ENCODE results near the gene CCDC134. TPM values are rescaled to one million over a fixed set of nuclear protein-coding genes. Genes with fewer than 3 reads are reported as not detected.

CCDC134 gene
- total and polyA plus RNA-seq, 2 of the 13 experiments (the other 11 are each of a cell fraction or from before 2014, with no cell fraction given), result 4.8 to 17.4 TPM

DNA sequence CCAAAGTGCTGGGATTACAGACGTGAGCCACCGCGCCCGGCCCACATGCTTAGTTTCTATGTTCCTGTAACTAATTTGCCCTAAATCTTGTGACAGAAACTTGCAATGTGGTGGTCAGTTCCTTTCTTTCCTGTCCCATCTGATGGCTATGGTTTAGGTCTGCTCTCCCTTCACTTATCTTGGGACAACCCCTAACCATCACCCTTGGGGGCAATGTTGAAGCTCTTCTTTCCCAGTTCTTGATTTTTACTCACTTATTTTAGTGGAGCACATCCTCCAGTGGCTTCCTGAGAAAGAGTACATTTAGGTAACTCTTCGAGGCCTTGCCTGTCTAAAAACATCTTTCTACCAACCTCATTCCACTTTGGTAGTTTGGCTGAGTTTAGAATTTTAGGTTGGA, 39.7 kb downstream of the CCDC134 start (continued):
- TF ChIP-seq, protein P1, sequence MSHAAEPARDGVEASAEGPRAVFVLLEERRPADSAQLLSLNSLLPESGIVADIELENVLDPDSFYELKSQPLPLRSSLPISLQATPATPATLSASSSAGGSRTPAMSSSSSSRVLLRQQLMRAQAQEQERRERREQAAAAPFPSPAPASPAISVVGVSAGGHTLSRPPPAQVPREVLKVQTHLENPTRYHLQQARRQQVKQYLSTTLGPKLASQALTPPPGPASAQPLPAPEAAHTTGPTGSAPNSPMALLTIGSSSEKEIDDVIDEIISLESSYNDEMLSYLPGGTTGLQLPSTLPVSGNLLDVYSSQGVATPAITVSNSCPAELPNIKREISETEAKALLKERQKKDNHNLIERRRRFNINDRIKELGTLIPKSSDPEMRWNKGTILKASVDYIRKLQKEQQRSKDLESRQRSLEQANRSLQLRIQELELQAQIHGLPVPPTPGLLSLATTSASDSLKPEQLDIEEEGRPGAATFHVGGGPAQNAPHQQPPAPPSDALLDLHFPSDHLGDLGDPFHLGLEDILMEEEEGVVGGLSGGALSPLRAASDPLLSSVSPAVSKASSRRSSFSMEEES (CRISPR knock-in tag; IDR thresholded peaks at IDR 0.05), result no peak
- TF ChIP-seq TP53 (CRISPR knock-in tag; conservative IDR thresholded peaks at IDR 0.05), result no peak

DNA sequence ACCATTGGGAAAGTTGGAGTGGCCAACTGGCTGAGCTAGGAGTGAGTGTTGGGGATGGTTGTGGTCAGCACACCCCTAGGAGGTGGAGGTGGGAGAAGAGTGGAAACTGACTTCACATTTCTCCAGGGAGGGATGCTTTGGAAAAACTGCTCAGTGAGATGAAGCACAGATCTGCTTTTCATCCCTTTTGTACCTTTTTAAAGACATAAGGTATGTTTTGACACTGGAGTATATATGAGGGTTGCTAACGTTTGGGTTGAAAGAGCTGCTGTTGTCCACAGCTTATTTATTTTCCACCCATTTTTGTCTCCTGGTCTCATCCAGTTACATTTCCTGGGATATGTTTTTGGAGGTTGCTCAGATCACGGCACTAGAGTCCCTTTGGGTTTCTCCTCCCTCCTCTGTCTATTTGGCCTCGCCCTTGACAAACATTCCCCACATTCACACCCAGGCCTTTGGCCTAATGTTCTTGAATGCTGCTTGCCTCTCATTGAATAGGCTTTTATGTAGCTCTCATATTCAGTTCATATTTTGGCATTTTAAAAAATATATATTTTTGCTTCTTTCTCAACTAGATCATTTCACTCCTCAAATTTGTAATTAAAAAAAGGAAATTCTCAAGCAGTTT, 40.7 kb downstream of the CCDC134 start:
- ChIA-PET CTCF (ENCODE audit: low intra/inter-chr PET ratio, low total read pairs) (no interaction called here), POLR2A (interaction anchor here (1.0 to 3.8 kb wide), 3 partner anchors 9 to 21 kb away, joined by 3 to 24 read pairs (median 4); partner anchors contain the start of gene SREBF2)
- no peak overlapping the region for H3K9ac ChIP-seq (ENCODE audit: insufficient read depth, low read depth, low read length)

More for the DNA sequence above, 40.7 kb downstream of the CCDC134 start:
- Histone ChIP-seq H3K79me2 (ENCODE audit: insufficient read depth, low read length) (peaks cover 96% of the 10 kb centered on the region), H3K4me1 (ENCODE audit: insufficient read depth, low read length) (peaks cover 97% of the 10 kb centered on the region), H3K36me3 (replicated peaks in 1 of 2; ENCODE audit: control insufficient read depth in 1 of 2, insufficient read depth in 2 of 2, low read length in 2 of 2) (peaks cover 10 to 41% of the 10 kb centered on the region in 2 experiments), H3K27me3 (ENCODE audit: control insufficient read depth in 1 of 2, insufficient read depth in 2 of 2, low read length in 2 of 2) (no peaks in the 10 kb centered on the region), H2AFZ (ENCODE audit: low read length) (no peak overlapping the region), H3K4me3 (replicated peaks in 1 of 3; ENCODE audit: insufficient read depth in 1 of 3, low read depth in 2 of 3, low read length in 3 of 3) (no peak overlapping the region), H3K9me3 (ENCODE audit: low read length) (no peaks in the 10 kb centered on the region), H3K27ac (ENCODE audit: extremely low read length, insufficient read depth, low read length) (peak overlapping the region; percentile 8), H3K4me2 (ENCODE audit: low read depth, low read length) (peak overlapping the region; percentile 30), H4K20me1 (ENCODE audit: insufficient read depth, low read length) (peaks cover 66% of the 10 kb centered on the region)
- ATAC-seq (peak; percentile 36), DNase-seq (ENCODE audit: low spot score) (peak; percentile 33), FAIRE-seq (peak; percentile 15)
- no peak for TF ChIP-seq ZKSCAN5 (CRISPR knock-in tag; IDR thresholded peaks at IDR 0.05)
- no peak for TF ChIP-seq AHR (CRISPR knock-in tag; IDR thresholded peaks at IDR 0.05)
- TF ChIP-seq TEAD3 (CRISPR knock-in tag; optimal IDR thresholded peaks at IDR 0.05; ENCODE audit: borderline replicate concordance), result peak; percentile 35
- TF ChIP-seq, protein P2, sequence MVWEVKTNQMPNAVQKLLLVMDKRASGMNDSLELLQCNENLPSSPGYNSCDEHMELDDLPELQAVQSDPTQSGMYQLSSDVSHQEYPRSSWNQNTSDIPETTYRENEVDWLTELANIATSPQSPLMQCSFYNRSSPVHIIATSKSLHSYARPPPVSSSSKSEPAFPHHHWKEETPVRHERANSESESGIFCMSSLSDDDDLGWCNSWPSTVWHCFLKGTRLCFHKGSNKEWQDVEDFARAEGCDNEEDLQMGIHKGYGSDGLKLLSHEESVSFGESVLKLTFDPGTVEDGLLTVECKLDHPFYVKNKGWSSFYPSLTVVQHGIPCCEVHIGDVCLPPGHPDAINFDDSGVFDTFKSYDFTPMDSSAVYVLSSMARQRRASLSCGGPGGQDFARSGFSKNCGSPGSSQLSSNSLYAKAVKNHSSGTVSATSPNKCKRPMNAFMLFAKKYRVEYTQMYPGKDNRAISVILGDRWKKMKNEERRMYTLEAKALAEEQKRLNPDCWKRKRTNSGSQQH (CRISPR knock-in tag; IDR thresholded peaks at IDR 0.05; ENCODE audit: low read depth), result no peak
- no peak for TF ChIP-seq ZNF782 (CRISPR knock-in tag; IDR thresholded peaks at IDR 0.05; ENCODE audit: borderline replicate concordance)
- no peak for TF ChIP-seq IRF2 (CRISPR knock-in tag; IDR thresholded peaks at IDR 0.05)
- TF ChIP-seq, protein P3, sequence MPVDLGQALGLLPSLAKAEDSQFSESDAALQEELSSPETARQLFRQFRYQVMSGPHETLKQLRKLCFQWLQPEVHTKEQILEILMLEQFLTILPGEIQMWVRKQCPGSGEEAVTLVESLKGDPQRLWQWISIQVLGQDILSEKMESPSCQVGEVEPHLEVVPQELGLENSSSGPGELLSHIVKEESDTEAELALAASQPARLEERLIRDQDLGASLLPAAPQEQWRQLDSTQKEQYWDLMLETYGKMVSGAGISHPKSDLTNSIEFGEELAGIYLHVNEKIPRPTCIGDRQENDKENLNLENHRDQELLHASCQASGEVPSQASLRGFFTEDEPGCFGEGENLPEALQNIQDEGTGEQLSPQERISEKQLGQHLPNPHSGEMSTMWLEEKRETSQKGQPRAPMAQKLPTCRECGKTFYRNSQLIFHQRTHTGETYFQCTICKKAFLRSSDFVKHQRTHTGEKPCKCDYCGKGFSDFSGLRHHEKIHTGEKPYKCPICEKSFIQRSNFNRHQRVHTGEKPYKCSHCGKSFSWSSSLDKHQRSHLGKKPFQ (CRISPR knock-in tag; IDR thresholded peaks at IDR 0.05; ENCODE audit: insufficient replicate concordance), result peak; percentile 32
- TF ChIP-seq SP1 (IDR thresholded peaks at IDR 0.05), result no peak
- no peak for TF ChIP-seq SP1 (CRISPR knock-in tag; IDR thresholded peaks at IDR 0.05)
- TF ChIP-seq, protein P4, sequence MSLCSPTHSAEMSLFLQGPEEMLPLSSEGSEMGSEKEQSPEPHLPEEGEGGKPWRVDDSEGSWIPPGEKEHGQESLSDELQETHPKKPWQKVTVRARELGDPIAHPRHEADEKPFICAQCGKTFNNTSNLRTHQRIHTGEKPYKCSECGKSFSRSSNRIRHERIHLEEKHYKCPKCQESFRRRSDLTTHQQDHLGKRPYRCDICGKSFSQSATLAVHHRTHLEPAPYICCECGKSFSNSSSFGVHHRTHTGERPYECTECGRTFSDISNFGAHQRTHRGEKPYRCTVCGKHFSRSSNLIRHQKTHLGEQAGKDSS (CRISPR knock-in tag; IDR thresholded peaks at IDR 0.05; ENCODE audit: borderline replicate concordance, low read depth), result no peak
- intact Hi-C loops (cut with micrococcal nuclease; ENCODE audit: unreplicated experiment) (no loop called here), in situ Hi-C loops (cut with HindIII; ENCODE audit: extremely low pct_ligation_motif_present, low pct_unique_long_range_greater_than_20kb) (no loop called here)
- 65% methylated on average over 3 of the region's 3 CpGs for WGBS (ENCODE audit: low lambda C conversion rate)
- BruUV-seq (replicated peaks), result no TSS peak
